Stimulated activated CD8-positive, alpha-beta memory T cell treated with anti-CD3 and anti-CD28 coated beads, Interleukin-15, amount 100 ng/mL, for 4 hours (primary cell): ENCODE data around the gene ZEB1.
"Not testable (repeated sequence)": the region's sequence is repeated elsewhere in the genome, so short reads cannot be mapped to it uniquely, and the experiment has no call there.

Experiments used
- DNase-seq, 2 donors: peaks; one replicate each; pipeline ENCODE4 v3.0.0-alpha.2; 2020; ENCODE audit warnings: low read depth in 2 of 2

Gene ZEB1

GRCh38 chr10:31507427-31507826 lies 188.4 kb downstream of the ZEB1 start:
- DNase-seq, result no peak

- DNase-seq, result no peak
Measured at GRCh38 chr10:31508234-31508633, 189.2 kb downstream of the ZEB1 start.

GRCh38 chr10:31508882-31509281 lies 189.9 kb downstream of the ZEB1 start:
- DNase-seq, result no peak

DNA sequence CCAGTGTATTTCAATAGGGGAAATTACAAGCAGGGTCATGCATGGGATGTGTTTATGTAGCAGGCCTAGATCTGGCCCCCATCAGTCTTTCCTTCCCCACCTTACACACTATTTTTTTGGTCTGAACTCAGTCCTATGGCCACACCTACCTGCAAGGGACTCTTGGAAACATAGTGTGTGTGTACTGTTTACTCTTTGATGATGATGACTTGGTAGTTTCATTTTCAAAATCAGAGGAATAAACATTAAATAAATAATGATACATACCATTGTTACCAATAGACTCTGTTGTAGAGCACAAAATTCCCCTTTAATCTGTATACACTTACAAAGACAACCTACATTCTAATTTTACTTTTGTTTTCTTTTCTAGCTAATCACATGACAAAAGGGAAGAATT lies 191.0 kb downstream of the ZEB1 start:
- DNase-seq, result no peak

GRCh38 chr10:31515116-31515515 lies 196.1 kb downstream of the ZEB1 start:
- no peak for DNase-seq

- no peak for DNase-seq
Measured at GRCh38 chr10:31515819-31516402, 196.9 kb downstream of the ZEB1 start.

- DNase-seq, result no peak
Measured at GRCh38 chr10:31520986-31521831, 202.2 kb downstream of the ZEB1 start.

DNA sequence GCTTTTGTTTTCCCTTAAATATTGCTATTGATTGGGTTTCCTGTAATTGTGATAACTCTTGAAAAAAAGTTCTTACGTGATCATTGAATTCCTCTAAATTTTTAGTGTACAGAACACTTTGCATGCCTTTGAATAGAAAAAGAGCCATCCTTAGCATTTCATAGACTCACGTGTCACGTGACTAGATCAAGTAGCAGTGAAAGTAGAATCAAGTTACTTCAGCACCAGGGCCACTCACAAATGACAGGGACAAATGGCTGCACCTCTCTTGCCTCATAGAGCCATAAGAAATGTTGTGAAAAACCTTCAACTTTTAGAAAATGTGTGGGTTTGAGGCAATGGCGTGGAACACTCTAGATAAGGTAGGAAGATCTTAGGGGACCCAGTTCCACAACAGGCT lies 203.8 kb downstream of the ZEB1 start:
- no peak for DNase-seq

DNA sequence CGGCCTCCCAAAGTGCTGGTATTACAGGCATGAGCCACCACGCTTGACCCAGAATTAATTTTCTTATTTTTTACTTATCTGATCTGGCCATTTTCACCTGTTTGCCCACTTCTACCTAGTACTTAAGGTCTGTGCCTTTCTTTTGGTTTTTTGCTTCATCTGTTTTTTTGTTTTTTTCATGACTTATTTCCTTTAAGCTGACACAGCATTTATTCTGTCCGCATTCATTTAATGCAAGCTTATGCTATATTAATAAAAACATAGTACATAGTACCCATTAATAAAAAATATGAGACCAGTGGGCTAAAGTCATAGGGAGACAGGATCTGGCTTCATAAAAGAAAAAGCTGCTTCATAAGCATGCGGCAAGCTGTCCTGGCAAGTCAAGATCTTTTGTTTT lies 205.4 kb downstream of the ZEB1 start:
- no peak for DNase-seq

GRCh38 chr10:31526178-31526577 lies 207.2 kb downstream of the ZEB1 start:
- no peak for DNase-seq

GRCh38 chr10:31526681-31527080 lies 207.7 kb downstream of the ZEB1 start:
- no peak for DNase-seq

DNA sequence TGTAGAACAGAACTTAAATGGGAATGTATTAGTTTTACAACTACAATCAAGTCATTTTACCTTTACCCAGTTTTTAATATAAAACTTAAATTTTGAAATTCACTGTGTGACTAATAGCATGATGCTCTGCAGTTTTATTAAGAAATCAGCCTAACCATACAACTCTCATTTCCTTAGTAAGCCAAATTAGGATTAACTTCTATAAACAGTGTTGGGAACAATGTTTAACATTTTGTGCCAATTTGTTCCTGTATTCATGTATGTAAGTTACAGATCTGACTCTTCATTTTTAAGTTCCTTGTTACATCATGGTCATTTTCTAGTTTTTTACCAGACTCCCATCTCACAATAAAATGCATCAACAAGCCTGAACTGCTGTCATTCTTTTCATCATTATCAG lies 209.8 kb downstream of the ZEB1 start:
- DNase-seq, result no peak

- no peak for DNase-seq
Measured at GRCh38 chr10:31536302-31536701, 217.3 kb downstream of the ZEB1 start.

GRCh38 chr10:31549896-31550295 lies 230.9 kb downstream of the ZEB1 start:
- DNase-seq, result no peak

- DNase-seq, result no peak
Measured at GRCh38 chr10:31554556-31554955, 235.5 kb downstream of the ZEB1 start.

- no peak for DNase-seq
Measured at GRCh38 chr10:31557854-31558253, 238.8 kb downstream of the ZEB1 start.

DNA sequence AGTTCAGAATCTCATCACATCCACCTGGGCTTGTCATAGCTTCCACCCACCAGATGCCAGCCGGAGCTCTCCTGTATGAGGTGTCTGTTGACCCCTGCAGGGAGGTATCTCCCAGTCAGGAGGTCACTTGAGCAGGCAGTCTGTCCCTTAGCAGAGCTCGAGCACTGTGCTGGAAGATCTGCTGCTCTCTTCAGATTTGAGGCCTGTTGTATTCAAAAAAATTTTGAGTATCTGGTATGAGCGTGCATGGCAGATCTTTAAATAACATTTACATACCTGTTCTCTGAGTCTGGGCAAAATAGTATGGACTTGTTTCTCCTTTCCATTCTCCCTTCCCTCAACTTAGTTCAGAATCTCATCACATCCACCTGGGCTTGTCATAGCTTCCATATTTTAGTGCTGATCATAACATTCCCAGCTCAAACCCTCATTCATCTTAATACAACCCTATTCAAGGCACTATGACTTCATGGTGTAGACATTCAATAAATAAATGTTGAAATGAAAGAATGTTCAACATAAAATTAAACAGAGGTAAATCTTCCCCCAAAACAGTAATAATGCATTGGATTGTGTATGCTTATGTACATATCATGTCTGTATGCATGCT lies 249.3 kb downstream of the ZEB1 start:
- DNase-seq, result not testable (repeated sequence)

- DNase-seq, result no peak
Measured at GRCh38 chr10:31574577-31574976, 255.6 kb downstream of the ZEB1 start.

DNA sequence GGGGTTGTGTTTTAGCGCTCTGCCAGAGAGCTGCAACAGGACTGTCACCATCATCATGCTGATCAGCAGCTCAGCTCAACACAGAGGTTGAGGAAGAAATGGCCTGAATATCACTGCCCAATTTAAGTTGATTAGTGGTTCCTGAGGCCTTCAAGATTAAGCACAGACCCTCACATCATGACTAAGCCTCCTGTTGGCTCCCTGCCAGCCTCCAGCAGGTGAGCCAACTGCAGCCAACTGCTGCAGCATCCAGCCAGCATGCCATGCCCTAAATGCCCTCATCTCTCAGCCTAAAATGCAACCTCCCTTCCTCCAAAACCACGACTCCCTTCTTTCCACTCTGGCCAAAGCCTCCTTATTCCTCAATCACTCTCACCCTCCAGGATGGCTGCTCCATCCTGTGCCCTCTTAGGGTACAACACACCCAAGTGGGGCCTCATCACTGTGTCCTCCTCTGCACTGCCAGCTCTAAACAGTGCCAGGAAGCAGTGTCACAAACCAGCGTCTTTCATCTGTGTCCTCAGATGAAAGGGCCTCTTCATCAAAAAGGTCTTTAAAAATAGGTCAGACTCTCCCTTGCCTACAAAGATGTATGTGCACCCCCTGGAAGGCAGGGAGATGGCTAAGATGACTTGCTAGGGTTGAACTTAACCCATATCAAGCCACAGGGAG lies 259.3 kb downstream of the ZEB1 start:
- DNase-seq, result no peak

- no peak for DNase-seq
Measured at GRCh38 chr10:31578951-31579350, 259.9 kb downstream of the ZEB1 start.
